Neural crest cell (in vitro differentiated cells): ENCODE data around the gene PCP4L1. TPM values are rescaled to one million over a fixed set of nuclear protein-coding genes. Genes with fewer than 3 reads are reported as not detected.
A peak's percentile ranks its signal among the peaks of the same experiment; 100 is the strongest.

Source experiments
- DNase-seq: peaks from one replicate; pipeline ENCODE4 v3.0.0; 2021; ENCODE audit warnings: low read depth, mixed read lengths, low spot score
- H3K27ac Mint-ChIP-seq: one replicate; pipeline ENCODE4 v1.8.0; 2021; ENCODE audit warnings: mild to moderate bottlenecking, mixed read lengths; ENCODE audit not compliant: unreplicated experiment
- H3K27me3 Mint-ChIP-seq: 2 replicates; pipeline ENCODE4 v1.8.0; 2021; ENCODE audit warnings: low read depth, mild to moderate bottlenecking, mixed read lengths
- H3K36me3 Mint-ChIP-seq: 2 replicates; pipeline ENCODE4 v1.8.0; 2021; ENCODE audit warnings: low read depth, mild to moderate bottlenecking, mixed read lengths
- H3K4me1 Mint-ChIP-seq: 2 replicates; pipeline ENCODE4 v1.8.0; 2021; ENCODE audit warnings: mixed read lengths
- H3K4me3 Mint-ChIP-seq: one replicate; pipeline ENCODE4 v1.8.0; 2021; ENCODE audit warnings: mild to moderate bottlenecking, mixed read lengths
- H3K9me3 Mint-ChIP-seq: 2 replicates; pipeline ENCODE4 v1.8.0; 2021; ENCODE audit warnings: mixed read lengths
- total RNA-seq: library from RNA; stranded (reverse); gene quantifications from 2 replicates; pipeline ENCODE4 v1.2.1, GENCODE V29; 2021
- TF ChIP-seq, protein P1 (sequence below): fragments of 200-600 bp; sonication (generic); conservative IDR thresholded peaks from 2 replicates; pipeline ENCODE4 v1.5.0; 2021; ENCODE audit warnings: antibody characterized with exemption, mild to moderate bottlenecking

Gene PCP4L1
- total RNA-seq, 1 donor from 2014 or later = 0.16 TPM

DNA sequence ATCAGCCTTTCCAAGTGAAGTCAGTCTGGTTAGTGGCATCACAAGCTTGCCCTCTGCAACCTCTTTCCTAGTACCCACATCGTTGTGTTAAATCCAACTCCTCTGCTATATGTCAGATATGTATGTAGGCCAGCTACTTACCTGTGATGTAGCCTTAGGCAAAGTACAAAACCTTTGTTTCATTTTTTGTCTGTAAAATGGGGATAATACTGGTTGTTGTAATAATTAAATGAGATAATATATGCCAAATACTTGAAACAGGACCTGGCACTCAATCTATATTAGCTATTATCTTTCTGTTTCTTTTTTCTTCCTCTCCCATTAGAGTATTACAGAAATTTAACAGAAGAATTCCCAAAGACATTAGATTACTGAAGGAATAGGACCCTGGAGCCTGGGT is 1.2 kb downstream of the PCP4L1 start:
- TF ChIP-seq, protein P1, sequence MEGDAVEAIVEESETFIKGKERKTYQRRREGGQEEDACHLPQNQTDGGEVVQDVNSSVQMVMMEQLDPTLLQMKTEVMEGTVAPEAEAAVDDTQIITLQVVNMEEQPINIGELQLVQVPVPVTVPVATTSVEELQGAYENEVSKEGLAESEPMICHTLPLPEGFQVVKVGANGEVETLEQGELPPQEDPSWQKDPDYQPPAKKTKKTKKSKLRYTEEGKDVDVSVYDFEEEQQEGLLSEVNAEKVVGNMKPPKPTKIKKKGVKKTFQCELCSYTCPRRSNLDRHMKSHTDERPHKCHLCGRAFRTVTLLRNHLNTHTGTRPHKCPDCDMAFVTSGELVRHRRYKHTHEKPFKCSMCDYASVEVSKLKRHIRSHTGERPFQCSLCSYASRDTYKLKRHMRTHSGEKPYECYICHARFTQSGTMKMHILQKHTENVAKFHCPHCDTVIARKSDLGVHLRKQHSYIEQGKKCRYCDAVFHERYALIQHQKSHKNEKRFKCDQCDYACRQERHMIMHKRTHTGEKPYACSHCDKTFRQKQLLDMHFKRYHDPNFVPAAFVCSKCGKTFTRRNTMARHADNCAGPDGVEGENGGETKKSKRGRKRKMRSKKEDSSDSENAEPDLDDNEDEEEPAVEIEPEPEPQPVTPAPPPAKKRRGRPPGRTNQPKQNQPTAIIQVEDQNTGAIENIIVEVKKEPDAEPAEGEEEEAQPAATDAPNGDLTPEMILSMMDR = no peak
- peaks cover 6% of the 10 kb centered on the region for H3K36me3 Mint-ChIP-seq
- no peak overlapping the region for H3K27ac Mint-ChIP-seq
- H3K27me3 Mint-ChIP-seq = peaks cover 58% of the 10 kb centered on the region
- peak overlapping the region; percentile 83 for H3K4me3 Mint-ChIP-seq
- no peak for DNase-seq
- H3K9me3 Mint-ChIP-seq = peaks cover 10% of the 10 kb centered on the region
- H3K4me1 Mint-ChIP-seq = peaks cover 17% of the 10 kb centered on the region

DNA sequence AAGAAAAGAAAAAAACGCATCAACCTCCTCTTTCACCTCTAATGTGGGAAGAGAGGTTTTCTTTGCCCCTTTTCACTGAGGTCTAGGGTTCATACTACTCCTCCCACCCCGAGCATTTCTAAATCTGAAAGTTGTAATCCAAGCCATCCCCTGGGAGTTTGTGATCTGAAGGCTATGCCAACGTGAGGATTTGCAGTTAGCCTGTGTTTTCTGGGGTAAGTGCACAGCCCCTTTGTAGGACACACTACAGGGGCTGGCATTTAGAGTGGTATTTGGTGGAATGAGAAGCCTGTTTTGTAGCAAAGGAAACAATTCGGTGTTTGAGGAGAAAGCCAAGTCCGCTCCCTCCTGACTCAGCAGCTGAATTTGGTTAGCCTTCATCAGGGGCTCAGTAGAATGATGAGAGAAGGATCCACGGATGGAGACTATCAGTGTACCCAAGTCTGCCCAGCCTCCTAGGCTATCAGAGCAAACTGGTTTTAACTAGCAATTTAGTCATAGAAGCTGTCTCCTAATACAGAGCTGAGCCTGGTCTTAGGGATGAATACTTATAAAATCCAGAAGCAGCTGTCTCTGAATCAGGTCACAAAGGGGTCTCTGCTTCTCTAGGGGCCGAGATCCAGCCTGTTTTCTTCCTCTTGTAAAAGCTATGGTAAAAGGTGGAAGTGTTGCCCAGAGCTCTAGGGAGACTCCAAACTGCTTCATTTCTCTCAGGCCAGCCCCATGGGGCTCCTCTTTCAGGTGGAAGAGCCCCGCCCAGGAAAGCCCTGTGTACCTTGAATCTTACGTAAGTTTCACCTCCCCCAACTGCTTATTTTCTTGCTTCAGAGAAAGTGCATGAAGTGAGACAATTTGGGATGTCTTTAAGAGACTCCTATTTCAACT is 2.1 kb downstream of the PCP4L1 start:
- Mint-ChIP-seq H3K27ac (no peak overlapping the region), H3K4me3 (peak overlapping the region; percentile 58), H3K36me3 (peaks cover 6% of the 10 kb centered on the region), H3K9me3 (peaks cover 10% of the 10 kb centered on the region), H3K4me1 (peaks cover 17% of the 10 kb centered on the region), H3K27me3 (peaks cover 60% of the 10 kb centered on the region)
- DNase-seq = no peak
- TF ChIP-seq, protein P1 = no peak

DNA sequence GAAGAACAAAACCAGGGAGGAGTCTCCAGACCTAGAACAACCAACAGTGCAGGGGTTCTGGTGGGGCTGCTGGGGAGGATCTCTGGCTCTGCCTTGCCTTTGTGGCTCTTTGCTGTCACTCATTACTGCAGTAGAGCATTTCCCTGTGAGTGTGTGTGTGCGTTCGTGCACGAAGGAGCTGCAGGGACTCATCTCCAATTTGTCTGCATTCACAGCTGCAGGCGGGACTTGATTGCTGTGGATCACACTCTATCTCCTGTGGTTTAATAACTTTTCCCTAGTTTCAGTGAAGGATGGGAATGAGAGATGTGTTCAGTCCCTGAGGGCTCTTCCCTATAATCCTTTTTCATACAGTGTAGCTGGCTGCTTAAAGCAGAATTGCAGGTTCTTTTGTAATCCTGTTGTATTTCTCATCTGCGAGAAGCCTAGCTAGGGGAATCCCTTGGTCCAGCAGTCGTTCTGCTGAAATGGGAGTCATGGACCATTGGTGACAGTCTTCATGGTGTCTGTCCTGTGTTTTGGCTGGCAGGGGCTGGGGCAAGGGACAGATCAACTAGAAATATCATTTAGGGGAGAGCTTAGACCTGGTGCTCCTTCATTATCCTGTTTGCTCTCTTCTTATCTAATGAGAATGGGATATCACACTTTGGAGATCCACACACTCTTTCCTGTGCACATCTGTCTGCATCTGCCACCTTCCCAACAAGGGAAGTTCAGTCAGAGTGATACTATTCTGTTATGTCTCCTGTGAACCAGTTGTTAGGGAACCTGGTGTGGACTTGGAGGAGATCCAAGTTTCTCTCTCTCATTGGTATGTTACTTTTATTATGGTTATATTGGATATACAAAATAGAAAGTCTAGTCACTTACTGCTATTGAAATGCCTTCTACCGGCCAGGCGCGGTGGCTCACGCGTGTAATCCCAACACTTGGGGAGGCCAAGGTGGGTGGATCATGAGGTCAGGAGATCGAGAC is 3.0 kb downstream of the PCP4L1 start:
- no peak for DNase-seq
- TF ChIP-seq, protein P1 = no peak
- no peak overlapping the region for H3K27ac Mint-ChIP-seq
- peaks cover 7% of the 10 kb centered on the region for H3K9me3 Mint-ChIP-seq
- peaks cover 17% of the 10 kb centered on the region for H3K4me1 Mint-ChIP-seq
- peaks cover 64% of the 10 kb centered on the region for H3K27me3 Mint-ChIP-seq
- H3K4me3 Mint-ChIP-seq = no peak overlapping the region
- H3K36me3 Mint-ChIP-seq = peaks cover 6% of the 10 kb centered on the region

DNA sequence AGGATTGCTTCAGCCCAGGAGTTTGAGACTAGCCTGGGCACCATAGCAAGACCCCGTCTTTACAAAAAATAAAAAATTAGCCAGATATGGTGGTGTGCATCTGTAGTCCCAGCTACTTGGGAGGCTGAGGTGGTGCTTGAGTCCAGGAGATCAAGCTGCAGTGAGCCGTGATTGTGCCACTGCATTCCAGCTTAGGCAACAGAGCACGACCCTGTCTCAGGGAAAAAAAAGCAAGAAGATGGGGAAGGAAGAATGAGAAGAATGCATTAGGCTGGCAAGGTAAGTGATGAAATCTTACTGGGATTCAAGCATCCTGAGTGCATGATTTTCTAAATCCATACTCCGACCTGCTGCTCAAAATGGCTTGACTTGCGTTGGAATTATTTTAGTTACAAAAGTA is 6.8 kb downstream of the PCP4L1 start:
- TF ChIP-seq, protein P1 = no peak
- Mint-ChIP-seq H3K4me3 (no peak overlapping the region), H3K9me3 (no peaks in the 10 kb centered on the region), H3K27ac (peak overlapping the region; percentile 57), H3K4me1 (peaks cover 7% of the 10 kb centered on the region), H3K27me3 (peaks cover 38% of the 10 kb centered on the region), H3K36me3 (no peaks in the 10 kb centered on the region)
- no peak for DNase-seq

DNA sequence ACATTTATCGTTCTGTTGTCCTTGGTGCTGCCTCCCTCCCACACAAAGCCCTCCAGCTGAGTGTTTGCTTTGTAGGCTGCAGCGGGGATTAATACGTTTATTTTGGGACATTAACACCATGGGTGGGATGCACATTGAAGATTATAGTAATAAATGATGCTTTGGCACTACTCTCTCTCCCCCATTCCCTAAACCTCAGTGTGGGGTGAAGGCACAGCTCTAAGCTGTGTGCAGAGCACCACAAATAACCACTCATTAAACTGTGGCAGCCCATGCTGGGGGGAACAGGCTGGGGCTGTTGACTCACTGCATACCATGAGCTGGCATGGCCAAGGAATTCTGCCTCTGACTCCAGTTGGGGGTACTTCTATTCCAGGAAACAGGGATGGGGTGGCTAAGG is 7.7 kb downstream of the PCP4L1 start:
- Mint-ChIP-seq H3K27me3 (peaks cover 29% of the 10 kb centered on the region), H3K36me3 (no peaks in the 10 kb centered on the region), H3K4me1 (peaks cover 7% of the 10 kb centered on the region), H3K4me3 (no peak overlapping the region), H3K27ac (no peak overlapping the region), H3K9me3 (no peaks in the 10 kb centered on the region)
- no peak for DNase-seq
- TF ChIP-seq, protein P1 = no peak
